Measurements from ENCODE around the gene TGFB1I1.
"Not testable (repeated sequence)": the region's sequence is repeated elsewhere in the genome, so short reads cannot be mapped to it uniquely, and the experiment has no call there.

Gene TGFB1I1

DNA sequence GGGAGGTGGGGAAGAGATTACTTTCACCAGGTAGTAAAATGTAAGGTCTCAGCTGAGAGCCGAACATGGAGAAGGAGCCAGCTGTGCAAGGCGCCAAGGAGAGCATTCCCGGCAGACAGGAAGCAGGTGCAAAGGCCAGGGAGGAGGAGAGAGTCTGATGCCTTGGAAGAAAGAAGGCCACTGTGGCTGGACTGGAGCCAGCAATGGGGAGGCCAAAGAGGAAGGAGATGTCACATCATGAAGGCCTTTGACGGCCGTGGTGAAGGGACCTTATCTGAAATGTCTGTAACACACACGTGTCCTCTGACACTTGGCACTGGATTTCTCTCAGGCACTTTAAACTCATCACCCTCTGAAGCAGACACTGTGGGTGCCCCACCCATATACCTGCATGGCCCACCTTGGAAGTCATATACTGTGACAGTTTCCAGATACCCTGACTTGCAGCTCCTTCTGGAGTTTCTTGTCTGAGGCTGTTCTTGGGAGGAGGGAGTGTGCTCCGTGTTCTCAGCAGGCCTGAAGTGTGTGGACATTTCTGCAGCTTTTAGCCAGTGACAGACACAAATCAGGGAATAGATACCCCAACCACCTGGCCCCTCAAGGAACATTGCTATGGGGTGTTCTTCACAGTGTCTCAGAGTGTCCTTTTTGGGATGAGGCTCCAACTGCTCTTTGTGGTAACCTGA lies 9.0 kb downstream of the TGFB1I1 start:
- H3K4me1 ChIP-seq (ENCODE audit: control insufficient read depth, insufficient read depth, low read length, unreplicated experiment) = no peaks in the 10 kb centered on the region
- H2AFZ ChIP-seq (ENCODE audit: low read length, unreplicated experiment) = no peak overlapping the region
- H3K4me3 ChIP-seq (ENCODE audit: low read depth, low read length) = no peak overlapping the region
- H3K36me3 ChIP-seq (ENCODE audit: insufficient read depth, low read length) = peaks cover 26% of the 10 kb centered on the region; the same call in 1 of the 2 replicates
- H3K79me2 ChIP-seq (ENCODE audit: control insufficient read depth, insufficient read depth, low read length, unreplicated experiment) = no peaks in the 10 kb centered on the region
- H3K27me3 ChIP-seq (ENCODE audit: insufficient read depth, low read length) = no peaks in the 10 kb centered on the region
- no peak overlapping the region for H3K27ac ChIP-seq (ENCODE audit: low read depth, low read length)

DNA sequence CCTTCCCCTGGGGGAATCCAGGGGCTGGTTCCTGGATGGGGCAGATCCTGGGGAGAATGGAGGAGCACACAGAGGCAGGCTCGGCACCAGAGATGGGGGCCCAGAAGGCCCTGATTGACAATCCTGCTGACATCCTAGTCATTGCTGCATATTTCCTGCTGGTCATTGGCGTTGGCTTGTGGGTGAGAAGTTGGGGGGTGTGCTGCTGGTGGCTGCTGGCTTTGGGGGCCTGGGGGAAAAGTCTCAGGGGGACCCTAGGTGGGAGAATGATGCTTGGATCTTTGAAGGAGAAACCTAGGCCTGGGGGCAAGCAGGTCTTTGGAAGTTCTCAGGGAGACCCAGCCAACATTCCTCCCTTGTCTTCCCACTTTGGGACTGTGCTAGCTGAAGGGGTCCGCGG lies 11.1 kb downstream of the TGFB1I1 start, which contains the start of gene SLC5A2:
SLC5A2 (plus strand) TSS at position 43 of the 400 bp plus-strand sequence; CDS start at position 57, 14 bp downstream.
- Histone ChIP-seq H3K4me3 (ENCODE audit: low read depth, low read length) (no peak within 1 kb of the TSS), H3K36me3 (ENCODE audit: insufficient read depth, low read length) (peaks cover 7% of the 10 kb centered on the region; the same call in 1 of the 2 replicates), H2AFZ (ENCODE audit: low read length, unreplicated experiment) (no peak within 1 kb of the TSS), H3K4me1 (ENCODE audit: control insufficient read depth, insufficient read depth, low read length, unreplicated experiment) (peaks cover 6% of the 10 kb centered on the region), H3K27ac (ENCODE audit: low read depth, low read length) (no peak within 1 kb of the TSS), H3K27me3 (ENCODE audit: insufficient read depth, low read length) (peaks cover 16% of the 10 kb centered on the region; the same call in 1 of the 2 replicates), H3K79me2 (ENCODE audit: control insufficient read depth, insufficient read depth, low read length, unreplicated experiment) (no peaks in the 10 kb centered on the region)

- not testable (repeated sequence) for H2AFZ ChIP-seq (ENCODE audit: low read length, unreplicated experiment); H3K79me2 ChIP-seq (ENCODE audit: control insufficient read depth, insufficient read depth, low read length, unreplicated experiment); H3K36me3 ChIP-seq (ENCODE audit: insufficient read depth, low read length); H3K4me1 ChIP-seq (ENCODE audit: control insufficient read depth, insufficient read depth, low read length, unreplicated experiment); H3K27ac ChIP-seq (ENCODE audit: low read depth, low read length); H3K4me3 ChIP-seq (ENCODE audit: low read depth, low read length)
- H3K27me3 ChIP-seq (ENCODE audit: insufficient read depth, low read length) = peaks cover 21% of the 10 kb centered on the region; the same call in 1 of the 2 replicates
These were observed 12.1 kb downstream of the TGFB1I1 start for GRCh38 chr16:31484048-31484447.

- H3K79me2 ChIP-seq (ENCODE audit: control insufficient read depth, insufficient read depth, low read length, unreplicated experiment) = no peaks in the 10 kb centered on the region
- no peaks in the 10 kb centered on the region; the same call in 1 of the 2 replicates for H3K36me3 ChIP-seq (ENCODE audit: insufficient read depth, low read length)
- peaks cover 21% of the 10 kb centered on the region; the same call in 1 of the 2 replicates for H3K27me3 ChIP-seq (ENCODE audit: insufficient read depth, low read length)
- H3K4me1 ChIP-seq (ENCODE audit: control insufficient read depth, insufficient read depth, low read length, unreplicated experiment) = peaks cover 6% of the 10 kb centered on the region
- no peak overlapping the region for H3K27ac ChIP-seq (ENCODE audit: low read depth, low read length)
- H3K4me3 ChIP-seq (ENCODE audit: low read depth, low read length) = no peak overlapping the region
- no peak overlapping the region for H2AFZ ChIP-seq (ENCODE audit: low read length, unreplicated experiment)
These were observed 12.7 kb downstream of the TGFB1I1 start for GRCh38 chr16:31484491-31485171.

DNA sequence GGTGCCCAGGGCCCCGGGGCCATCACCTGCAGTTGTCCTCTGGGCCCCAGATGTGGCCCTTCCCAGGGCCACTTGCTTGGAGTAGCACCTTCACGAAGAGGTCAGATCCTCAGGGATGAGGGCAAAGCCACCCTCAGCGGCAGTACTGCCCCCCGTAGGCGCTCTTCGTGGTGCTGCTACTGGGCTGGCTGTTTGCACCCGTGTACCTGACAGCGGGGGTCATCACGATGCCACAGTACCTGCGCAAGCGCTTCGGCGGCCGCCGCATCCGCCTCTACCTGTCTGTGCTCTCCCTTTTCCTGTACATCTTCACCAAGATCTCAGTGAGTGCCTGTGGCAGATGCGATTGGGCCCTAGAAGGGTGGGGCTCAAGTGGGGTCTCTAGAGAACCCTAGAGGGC lies 13.6 kb downstream of the TGFB1I1 start:
- Histone ChIP-seq H2AFZ (ENCODE audit: low read length, unreplicated experiment) (no peak overlapping the region), H3K36me3 (ENCODE audit: insufficient read depth, low read length) (no peaks in the 10 kb centered on the region), H3K79me2 (ENCODE audit: control insufficient read depth, insufficient read depth, low read length, unreplicated experiment) (no peaks in the 10 kb centered on the region), H3K27me3 (ENCODE audit: insufficient read depth, low read length) (peaks cover 21% of the 10 kb centered on the region; the same call in 1 of the 2 replicates), H3K27ac (ENCODE audit: low read depth, low read length) (no peak overlapping the region), H3K4me3 (ENCODE audit: low read depth, low read length) (no peak overlapping the region), H3K4me1 (ENCODE audit: control insufficient read depth, insufficient read depth, low read length, unreplicated experiment) (peaks cover 6% of the 10 kb centered on the region)

DNA sequence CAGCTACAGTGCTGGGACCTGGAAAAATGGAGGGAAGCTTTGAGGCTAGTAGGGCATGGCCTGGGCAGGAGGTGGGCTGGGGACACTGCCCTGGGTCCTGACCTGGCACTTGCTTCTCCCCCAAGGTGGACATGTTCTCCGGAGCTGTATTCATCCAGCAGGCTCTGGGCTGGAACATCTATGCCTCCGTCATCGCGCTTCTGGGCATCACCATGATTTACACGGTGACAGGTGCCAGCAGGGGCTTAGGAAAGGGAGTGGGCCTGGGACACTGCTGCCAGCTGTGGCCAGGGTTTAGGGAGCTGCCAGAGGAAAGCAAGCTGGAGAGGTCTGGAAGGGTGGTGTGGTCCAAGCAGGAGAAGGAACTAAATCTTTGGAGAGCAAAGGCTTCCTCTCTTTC lies 14.1 kb downstream of the TGFB1I1 start:
- no peak overlapping the region for H3K27ac ChIP-seq (ENCODE audit: low read depth, low read length)
- H2AFZ ChIP-seq (ENCODE audit: low read length, unreplicated experiment) = no peak overlapping the region
- H3K4me1 ChIP-seq (ENCODE audit: control insufficient read depth, insufficient read depth, low read length, unreplicated experiment) = peaks cover 6% of the 10 kb centered on the region
- H3K36me3 ChIP-seq (ENCODE audit: insufficient read depth, low read length) = no peaks in the 10 kb centered on the region
- H3K79me2 ChIP-seq (ENCODE audit: control insufficient read depth, insufficient read depth, low read length, unreplicated experiment) = no peaks in the 10 kb centered on the region
- H3K27me3 ChIP-seq (ENCODE audit: insufficient read depth, low read length) = peaks cover 21% of the 10 kb centered on the region; the same call in 1 of the 2 replicates
- H3K4me3 ChIP-seq (ENCODE audit: low read depth, low read length) = no peak overlapping the region

DNA sequence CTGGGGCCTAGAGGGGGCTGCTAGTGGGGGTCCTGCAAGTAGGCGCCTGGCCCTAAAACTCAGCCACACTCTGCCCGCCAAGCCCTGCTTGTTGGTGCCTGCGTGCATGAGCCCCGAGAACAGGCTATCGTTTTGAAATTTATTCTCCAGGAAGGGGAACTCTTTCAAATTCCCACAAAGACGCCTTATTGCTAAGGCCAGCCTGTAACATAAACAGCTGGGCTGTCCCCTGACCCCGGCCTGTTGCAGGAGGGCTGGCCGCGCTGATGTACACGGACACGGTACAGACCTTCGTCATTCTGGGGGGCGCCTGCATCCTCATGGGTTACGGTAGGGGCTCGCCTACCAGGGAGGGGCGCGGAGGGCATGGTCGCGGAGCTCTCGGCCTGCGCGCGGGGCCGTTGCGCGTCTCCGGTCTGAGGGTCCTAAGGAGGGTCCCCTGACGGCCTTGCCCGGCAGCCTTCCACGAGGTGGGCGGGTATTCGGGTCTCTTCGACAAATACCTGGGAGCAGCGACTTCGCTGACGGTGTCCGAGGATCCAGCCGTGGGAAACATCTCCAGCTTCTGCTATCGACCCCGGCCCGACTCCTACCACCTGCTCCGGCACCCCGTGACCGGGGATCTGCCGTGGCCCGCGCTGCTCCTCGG lies 15.2 kb downstream of the TGFB1I1 start:
- H2AFZ ChIP-seq (ENCODE audit: low read length, unreplicated experiment) = no peak overlapping the region
- H3K36me3 ChIP-seq (ENCODE audit: insufficient read depth, low read length) = no peaks in the 10 kb centered on the region
- H3K27me3 ChIP-seq (ENCODE audit: insufficient read depth, low read length) = peaks cover 21% of the 10 kb centered on the region; the same call in 1 of the 2 replicates
- H3K79me2 ChIP-seq (ENCODE audit: control insufficient read depth, insufficient read depth, low read length, unreplicated experiment) = no peaks in the 10 kb centered on the region
- peaks cover 6% of the 10 kb centered on the region for H3K4me1 ChIP-seq (ENCODE audit: control insufficient read depth, insufficient read depth, low read length, unreplicated experiment)
- no peak overlapping the region for H3K27ac ChIP-seq (ENCODE audit: low read depth, low read length)
- peak overlapping the region; percentile 70 for H3K4me3 ChIP-seq (ENCODE audit: low read depth, low read length)

- Histone ChIP-seq H3K27ac (ENCODE audit: low read depth, low read length) (no peak overlapping the region), H3K4me3 (ENCODE audit: low read depth, low read length) (peak overlapping the region; percentile 70), H2AFZ (ENCODE audit: low read length, unreplicated experiment) (no peak overlapping the region), H3K4me1 (ENCODE audit: control insufficient read depth, insufficient read depth, low read length, unreplicated experiment) (peaks cover 6% of the 10 kb centered on the region), H3K36me3 (ENCODE audit: insufficient read depth, low read length) (no peaks in the 10 kb centered on the region), H3K79me2 (ENCODE audit: control insufficient read depth, insufficient read depth, low read length, unreplicated experiment) (no peaks in the 10 kb centered on the region), H3K27me3 (ENCODE audit: insufficient read depth, low read length) (peaks cover 21% of the 10 kb centered on the region; the same call in 1 of the 2 replicates)
These were observed 15.9 kb downstream of the TGFB1I1 start for GRCh38 chr16:31487720-31488467.

DNA sequence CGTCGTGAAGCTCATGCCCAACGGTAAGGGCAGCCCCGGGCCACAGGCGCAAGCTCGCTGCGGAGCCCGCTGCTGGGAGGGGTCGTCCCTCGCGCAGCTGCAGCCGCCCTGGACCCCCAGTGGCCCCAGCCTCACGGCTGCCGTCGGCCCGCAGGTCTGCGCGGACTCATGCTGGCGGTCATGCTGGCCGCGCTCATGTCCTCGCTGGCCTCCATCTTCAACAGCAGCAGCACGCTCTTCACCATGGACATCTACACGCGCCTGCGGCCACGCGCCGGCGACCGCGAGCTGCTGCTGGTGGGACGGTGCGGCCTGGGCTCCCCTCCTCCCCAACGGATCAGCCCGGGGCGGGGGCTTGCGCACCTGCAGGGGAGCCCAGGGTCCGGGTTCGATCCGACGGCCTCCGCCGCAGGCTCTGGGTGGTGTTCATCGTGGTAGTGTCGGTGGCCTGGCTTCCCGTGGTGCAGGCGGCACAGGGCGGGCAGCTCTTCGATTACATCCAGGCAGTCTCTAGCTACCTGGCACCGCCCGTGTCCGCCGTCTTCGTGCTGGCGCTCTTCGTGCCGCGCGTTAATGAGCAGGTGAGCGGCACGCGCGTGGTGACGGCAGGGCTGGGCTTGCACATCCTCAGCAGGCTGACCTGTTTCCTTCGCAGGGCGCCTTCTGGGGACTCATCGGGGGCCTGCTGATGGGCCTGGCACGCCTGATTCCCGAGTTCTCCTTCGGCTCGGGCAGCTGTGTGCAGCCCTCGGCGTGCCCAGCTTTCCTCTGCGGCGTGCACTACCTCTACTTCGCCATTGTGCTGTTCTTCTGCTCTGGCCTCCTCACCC lies 16.7 kb downstream of the TGFB1I1 start:
- no peak overlapping the region for H2AFZ ChIP-seq (ENCODE audit: low read length, unreplicated experiment)
- H3K4me1 ChIP-seq (ENCODE audit: control insufficient read depth, insufficient read depth, low read length, unreplicated experiment) = peaks cover 6% of the 10 kb centered on the region
- H3K36me3 ChIP-seq (ENCODE audit: insufficient read depth, low read length) = no peaks in the 10 kb centered on the region
- no peaks in the 10 kb centered on the region for H3K79me2 ChIP-seq (ENCODE audit: control insufficient read depth, insufficient read depth, low read length, unreplicated experiment)
- peaks cover 21% of the 10 kb centered on the region; the same call in 1 of the 2 replicates for H3K27me3 ChIP-seq (ENCODE audit: insufficient read depth, low read length)
- H3K4me3 ChIP-seq (ENCODE audit: low read depth, low read length) = peak overlapping the region; percentile 70; the same call in 1 of the 2 replicates
- H3K27ac ChIP-seq (ENCODE audit: low read depth, low read length) = no peak overlapping the region

Data from ACC112 (cell line).